H1 (cell line): ENCODE measurements around the gene ACOT7. TPM values are rescaled to one million over a fixed set of nuclear protein-coding genes. Genes with fewer than 3 reads are reported as not detected.

Experiments
- CTCF ChIA-PET: fragments of 300-600 bp; sonication (Branson Sonifier 250); formaldehyde crosslinking; loops from one replicate; lab custom pipeline; 2021; ENCODE audit not compliant: partially characterized antibody; lab: Charles Lee
- POLR2A ChIA-PET: fragments of 300-600 bp; sonication (Branson Sonifier 250); formaldehyde crosslinking; loops from one replicate; lab custom pipeline; 2021; ENCODE audit warnings: inconsistent platforms; ENCODE audit not compliant: partially characterized antibody; lab: Charles Lee
- DNase-seq, 2 experiments: peaks; one replicate each; pipeline versions ENCODE4 v3.0.0 to v3.0.0-alpha.2; 2010 to 2022; ENCODE audit warnings: low spot score in 2 of 2, low read depth in 1 of 2, mixed read lengths in 1 of 2
- FAIRE-seq: peaks from 2 replicates; lab custom pipeline; 2011; peaks lifted over from hg19 to GRCh38; lab: Jason Lieb, UNC
- H2AFZ ChIP-seq: 2 replicates; pipeline ENCODE4 v1.8.1; 2012; ENCODE audit warnings: low read length, inconsistent platforms
- H2AK5ac ChIP-seq: 2 replicates; pipeline ENCODE4 v1.6.1; 2013; ENCODE audit warnings: low read depth, low read length
- H2BK120ac ChIP-seq: replicated peaks from 2 replicates; pipeline ENCODE3; 2013; ENCODE audit warnings: low read depth, low read length, inconsistent platforms
- H2BK12ac ChIP-seq: 2 replicates; pipeline ENCODE4 v1.6.1; 2013; ENCODE audit warnings: low read depth, low read length
- H2BK15ac ChIP-seq: 2 replicates; pipeline ENCODE4 v1.6.1; 2013; ENCODE audit warnings: low read length
- H2BK20ac ChIP-seq: 2 replicates; pipeline ENCODE4 v1.6.1; 2013; ENCODE audit warnings: low read length
- H2BK5ac ChIP-seq: 2 replicates; pipeline ENCODE4 v1.6.1; 2013; ENCODE audit warnings: low read depth, low read length
- H3K14ac ChIP-seq: 2 replicates; pipeline ENCODE4 v1.6.1; 2013; ENCODE audit warnings: inconsistent platforms; ENCODE audit not compliant: insufficient read length
- H3K18ac ChIP-seq: 2 replicates; pipeline ENCODE4 v1.6.1; 2013; ENCODE audit warnings: low read length; ENCODE audit errors: extremely low read depth
- H3K23ac ChIP-seq: 2 replicates; pipeline ENCODE4 v1.6.1; 2013; ENCODE audit warnings: inconsistent platforms; ENCODE audit not compliant: insufficient read length
- H3K23me2 ChIP-seq: 2 replicates; pipeline ENCODE4 v1.6.1; 2013; ENCODE audit warnings: low read depth, low read length
- H3K27ac ChIP-seq: 2 replicates; pipeline ENCODE4 v1.6.1; 2011; ENCODE audit warnings: low read depth, low read length, inconsistent platforms
- H3K27me3 ChIP-seq, 4 experiments: replicated peaks in 1 of 4; 1 replicate in 1 of 4; 2 replicates in 3 of 4; pipeline versions ENCODE4 v1.6.1 to v1.8.1; 2011 to 2013; ENCODE audit warnings: low read length in 3 of 4, mild to moderate bottlenecking in 3 of 4, inconsistent platforms in 2 of 4, mixed read lengths in 2 of 4, moderate library complexity in 1 of 4; ENCODE audit not compliant: control insufficient read depth in 3 of 4, insufficient read depth in 3 of 4; ENCODE audit errors: extremely low read depth in 1 of 4
- H3K36me3 ChIP-seq, 4 experiments: 2 replicates each; pipeline versions ENCODE4 v1.6.1 to v1.8.1; 2011 to 2013; ENCODE audit warnings: mild to moderate bottlenecking in 4 of 4, low read length in 3 of 4, moderate library complexity in 2 of 4, control low read depth in 1 of 4, inconsistent platforms in 1 of 4; ENCODE audit not compliant: insufficient read depth in 4 of 4, control insufficient read depth in 2 of 4
- H3K4ac ChIP-seq: replicated peaks from 2 replicates; pipeline ENCODE3; 2013; ENCODE audit warnings: low read length, low read depth, mixed read lengths, inconsistent platforms; ENCODE audit not compliant: insufficient read length
- H3K4me1 ChIP-seq, 4 experiments: replicated peaks in 1 of 4; 1 replicate in 1 of 4; 2 replicates in 3 of 4; pipeline versions ENCODE4 v1.6.1 to v1.8.1; 2011 to 2013; ENCODE audit warnings: low read length in 3 of 4, inconsistent platforms in 2 of 4, mixed read lengths in 1 of 4; ENCODE audit not compliant: insufficient read depth in 4 of 4, control insufficient read depth in 3 of 4
- H3K4me2 ChIP-seq, 2 experiments: 2 replicates each; pipeline versions ENCODE4 v1.6.1 to v1.8.1; 2011 to 2013; ENCODE audit warnings: low read depth in 2 of 2, low read length in 2 of 2, control low read depth in 1 of 2, inconsistent platforms in 1 of 2, mild to moderate bottlenecking in 1 of 2; ENCODE audit not compliant: insufficient read depth in 1 of 2
- H3K4me3 ChIP-seq, 4 experiments: fragments of 200-600, 300-600 bp in 1 of 4; sonication (generic), shearing (Covaris generic), sonication (Bioruptor Twin) in 1 of 4; 2 replicates each; pipeline versions ENCODE4 v1.5.1 to v1.8.1; 2011 to 2016; ENCODE audit warnings: low read length in 4 of 4, low read depth in 3 of 4, control low read depth in 2 of 4, inconsistent platforms in 2 of 4, mild to moderate bottlenecking in 2 of 4, mixed read lengths in 1 of 4, moderate library complexity in 1 of 4; ENCODE audit not compliant: insufficient read depth in 2 of 4; ENCODE audit errors: extremely low read depth in 1 of 4
- H3K56ac ChIP-seq: replicated peaks from 2 replicates; pipeline ENCODE3; 2013; ENCODE audit warnings: low read depth, mild to moderate bottlenecking, mixed read lengths, low read length, inconsistent platforms; ENCODE audit not compliant: insufficient read length
- H3K79me1 ChIP-seq: 2 replicates; pipeline ENCODE4 v1.6.1; 2013; ENCODE audit warnings: low read depth, low read length, control low read depth
- H3K79me2 ChIP-seq, 2 experiments: 2 replicates each; pipeline versions ENCODE4 v1.6.1 to v1.8.1; 2012 to 2013; ENCODE audit warnings: low read length in 2 of 2, mild to moderate bottlenecking in 2 of 2, inconsistent platforms in 1 of 2; ENCODE audit not compliant: insufficient read depth in 2 of 2, control insufficient read depth in 1 of 2
- H3K9ac ChIP-seq, 4 experiments: replicated peaks in 1 of 4; 1 replicate in 1 of 4; 2 replicates in 3 of 4; pipeline versions ENCODE4 v1.6.1 to v1.8.1; 2011 to 2013; ENCODE audit warnings: low read depth in 3 of 4, low read length in 3 of 4, control low read depth in 2 of 4, mild to moderate bottlenecking in 2 of 4, moderate library complexity in 2 of 4, inconsistent platforms in 1 of 4; ENCODE audit errors: extremely low read depth in 1 of 4
- H3K9me3 ChIP-seq, 2 experiments: 2 replicates each; pipeline versions ENCODE4 v1.6.1 to v1.8.1; 2012 to 2013; ENCODE audit warnings: mild to moderate bottlenecking in 2 of 2, moderate library complexity in 2 of 2, control low read depth in 1 of 2, inconsistent platforms in 1 of 2, low read depth in 1 of 2, low read length in 1 of 2, mixed read lengths in 1 of 2; ENCODE audit not compliant: insufficient read depth in 2 of 2
- H4K20me1 ChIP-seq, 2 experiments: replicated peaks in 1 of 2; 2 replicates each; pipeline versions ENCODE3 to v1.8.1; 2011 to 2013; ENCODE audit warnings: inconsistent platforms in 2 of 2, low read length in 2 of 2, mild to moderate bottlenecking in 1 of 2; ENCODE audit not compliant: insufficient read depth in 2 of 2, control insufficient read depth in 1 of 2
- H4K5ac ChIP-seq: 2 replicates; pipeline ENCODE4 v1.6.1; 2013; ENCODE audit warnings: low read length, low read depth, mixed read lengths, inconsistent platforms; ENCODE audit not compliant: insufficient read length
- H4K8ac ChIP-seq: 2 replicates; pipeline ENCODE4 v1.8.0; 2013; ENCODE audit warnings: mild to moderate bottlenecking, moderate library complexity, low read length, inconsistent platforms; ENCODE audit not compliant: insufficient read depth; ENCODE audit errors: extremely low read depth
- H4K91ac ChIP-seq: replicated peaks from 2 replicates; pipeline ENCODE3; 2013; ENCODE audit warnings: low read length, mixed read lengths, inconsistent platforms; ENCODE audit not compliant: insufficient read length
- BCL11A ChIP-seq, 2 experiments: IDR thresholded peaks; one replicate each; pipeline ENCODE4 v1.6.1; 2011; ENCODE audit warnings: low read depth in 2 of 2, low read length in 2 of 2, mild to moderate bottlenecking in 2 of 2
- CTBP2 ChIP-seq: IDR thresholded peaks from 2 replicates; pipeline ENCODE4 v1.7.0; 2011; ENCODE audit warnings: borderline replicate concordance, mild to moderate bottlenecking, moderate library complexity, mixed read lengths, low read length; ENCODE audit not compliant: insufficient read depth, insufficient read length
- HDAC6 ChIP-seq: IDR thresholded peaks from one replicate; pipeline ENCODE4 v1.7.1; 2012; ENCODE audit warnings: low read depth, mild to moderate bottlenecking, inconsistent platforms, low read length, moderate library complexity
- MAFK ChIP-seq: IDR thresholded peaks from 2 replicates; pipeline ENCODE4 v1.6.1; 2012; ENCODE audit warnings: low read depth, mild to moderate bottlenecking, improper control_type of control experiment, low read length
- RBBP5 ChIP-seq: IDR thresholded peaks from 2 replicates; pipeline ENCODE4 v1.7.1; 2012; ENCODE audit warnings: low read depth, mild to moderate bottlenecking, inconsistent platforms, low read length, moderate library complexity, borderline replicate concordance
- TAF1 ChIP-seq: IDR thresholded peaks from 2 replicates; pipeline ENCODE4 v1.6.1; 2011; ENCODE audit warnings: mild to moderate bottlenecking, low read depth, low read length
- TCF12 ChIP-seq: IDR thresholded peaks from 2 replicates; pipeline ENCODE4 v1.6.1; 2011; ENCODE audit warnings: low read depth, mild to moderate bottlenecking, low read length
- WGBS, 2 experiments: shearing (Covaris generic) in 1 of 2; methylation state at CpG; one replicate each; pipeline versions ENCODE4 v1.1.6 to v1.1.7; 2013 to 2015; ENCODE audit warnings: low lambda C conversion rate in 2 of 2, mixed read lengths in 2 of 2, inconsistent platforms in 1 of 2, low coverage in 1 of 2, missing lambda C conversion rate in 1 of 2; ENCODE audit not compliant: insufficient replicate concordance in 2 of 2, insufficient coverage in 1 of 2, insufficient read length in 1 of 2; ENCODE audit errors: extremely low coverage in 1 of 2, missing lambda C conversion rate in 1 of 2; 5-methylcytosine and 5-hydroxymethylcytosine counted together
- polyA plus RNA-seq, 7 experiments: library from polyadenylated mRNA; depleted of rRNA in 3 of 7; stranded (reverse) in 5 of 7; unstranded in 2 of 7; fragments of >200 nt in 5 of 7; fragments of 200-250 nt in 2 of 7; gene quantifications; 1 replicate in 5 of 7; 2 replicates in 1 of 7; 4 replicates in 1 of 7; pipeline versions ENCODE4 v1.2.1 to v1.2.3, GENCODE V29; 2011 to 2013; ENCODE audit warnings: missing spikeins in 2 of 7, mixed read lengths in 2 of 7
- total RNA-seq: library from RNA; stranded (reverse); fragmentation: NEBNext Ultra II Directional; extraction: Animal tissue kit (Norgen Biotek cat#: 25700); gene quantifications from 2 replicates; pipeline ENCODE4 v1.2.1, GENCODE V29; 2021

Gene ACOT7
- total and polyA plus RNA-seq, 2 of the 8 experiments (the other 6 are each of a cell fraction or from before 2014, with no cell fraction given) = 151 to 214 TPM

GRCh38 chr1:6310116-6310848 is 83.3 kb downstream of the ACOT7 start:
- Histone ChIP-seq H2BK15ac (no peak overlapping the region), H3K27ac (no peak overlapping the region), H3K27me3 (no peaks in the 10 kb centered on the region), H3K36me3 (peaks cover 0 to 13% (median 6%) of the 10 kb centered on the region in 4 experiments; a peak in 4 of 8 replicates), H4K8ac (no peak overlapping the region; the same call in 1 of the 2 replicates), H3K9me3 (peaks cover 10 to 25% of the 10 kb centered on the region in 2 experiments; a peak in 3 of 4 replicates), H2BK20ac (no peak overlapping the region), H3K14ac (no peak overlapping the region), H3K56ac (no peak overlapping the region), H3K4ac (no peak overlapping the region), H3K23ac (no peak overlapping the region), H2BK5ac (no peak overlapping the region), H3K9ac (no peak overlapping the region), H3K79me2 (no peaks in the 10 kb centered on the region), H2BK120ac (no peak overlapping the region), H3K4me1 (no peaks in the 10 kb centered on the region), H3K79me1 (peaks cover 4% of the 10 kb centered on the region; the same call in 1 of the 2 replicates), H4K20me1 (peaks cover 0 to 3% of the 10 kb centered on the region in 2 experiments), H3K23me2 (no peaks in the 10 kb centered on the region), H2AFZ (no peak overlapping the region), H4K5ac (no peak overlapping the region), H2AK5ac (no peak overlapping the region), H2BK12ac (no peak overlapping the region), H4K91ac (no peak overlapping the region), H3K18ac (no peak overlapping the region), H3K4me3 (no peak overlapping the region), H3K4me2 (no peak overlapping the region)
- no peak for FAIRE-seq
- no peak for DNase-seq
- CTCF ChIA-PET = interaction anchor here (0.7 to 1.4 kb wide), 4 partner anchors 11 to 39 kb away, joined by 3 to 6 read pairs (median 3); no protein-coding TSS in a partner anchor
- POLR2A ChIA-PET = no interaction called here
- WGBS, 2 experiments = 92% methylated on average over 9 of the region's 9 CpGs; no CpG with 5 or more reads in 1 of the 2 experiments
- TF ChIP-seq CTBP2 = no peak
- no peak for TF ChIP-seq BCL11A (IDR thresholded peaks at IDR 0.05; ENCODE audit: low read depth in 2 of 2, low read length in 2 of 2)
- no peak for TF ChIP-seq MAFK
- no peak for TF ChIP-seq RBBP5
- no peak for TF ChIP-seq HDAC6
- no peak for TF ChIP-seq TAF1
- no peak for TF ChIP-seq TCF12
